ENCODE results near the gene JMJD7.

GRCh38 chr15:41854443-41854842 is 26.6 kb downstream of the JMJD7 start:
- TF ChIP-seq CTCF (IDR thresholded peaks at IDR 0.05) (no peak), POLR2A (IDR thresholded peaks at IDR 0.05) (no peak)

All from thyroid gland (tissue), 4 donors.